ENCODE measurements around the gene PTPRCAP. TPM values are rescaled to one million over a fixed set of nuclear protein-coding genes. Genes with fewer than 3 reads are reported as not detected.

PTPRCAP gene
- total and polyA plus RNA-seq, 10 of the 15 experiments (the other 5 are each of a cell fraction or from before 2014, with no cell fraction given): 4.7 to 266 (median 125) TPM

DNA sequence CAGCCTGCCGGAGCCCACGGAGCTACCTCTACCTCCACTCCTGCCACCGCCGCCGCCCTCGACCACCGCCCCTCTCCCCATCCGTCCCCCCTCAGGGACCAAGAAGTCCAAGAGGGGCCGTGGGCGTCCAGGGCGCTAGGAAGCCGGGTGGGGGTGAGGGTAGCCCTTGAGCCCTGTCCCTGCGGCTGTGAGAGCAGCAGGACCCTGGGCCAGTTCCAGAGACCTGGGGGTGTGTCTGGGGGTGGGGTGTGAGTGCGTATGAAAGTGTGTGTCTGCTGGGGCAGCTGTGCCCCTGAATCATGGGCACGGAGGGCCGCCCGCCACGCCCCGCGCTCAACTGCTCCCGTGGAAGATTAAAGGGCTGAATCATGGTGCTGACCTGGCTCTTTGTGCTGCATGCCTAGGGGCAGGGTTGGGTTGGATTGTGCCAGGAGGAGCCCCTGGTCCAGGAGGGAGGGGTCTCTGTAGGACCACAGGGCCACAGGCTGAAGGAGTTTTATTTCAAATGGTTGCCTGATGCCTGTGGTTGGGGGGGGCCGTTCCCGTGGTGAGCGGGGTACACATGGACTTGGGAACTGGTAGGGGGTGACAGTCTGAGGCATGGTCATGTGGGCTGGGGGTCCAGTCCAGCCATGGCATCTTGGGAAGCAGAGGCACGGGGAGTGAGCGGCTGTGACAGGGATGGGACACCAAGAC lies 2.3 kb downstream of the PTPRCAP start:
- FAIRE-seq (no peak), DNase-seq (ENCODE audit: low read depth, low spot score) (no peak), ATAC-seq (no peak)
- BruUV-seq (replicated peaks): no TSS peak
- in situ Hi-C loops (cut with MboI): no loop called here
- Histone ChIP-seq H2AFZ (ENCODE audit: control insufficient read depth, low read depth, low read length) (no peak overlapping the region), H3K4me2 (ENCODE audit: control insufficient read depth, insufficient read depth) (peak overlapping the region; percentile 71), H4K20me1 (ENCODE audit: control insufficient read depth, insufficient read depth) (no peaks in the 10 kb centered on the region), H3K27ac (ENCODE audit: control insufficient read depth, insufficient read depth) (peak overlapping the region; percentile 99), H3K4me3 (peak overlapping the region; percentile 90), H3K27me3 (replicated peaks in 1 of 2; ENCODE audit: control insufficient read depth in 2 of 2, insufficient read depth in 2 of 2, low read length in 1 of 2) (no peaks in the 10 kb centered on the region), H3K9ac (ENCODE audit: control insufficient read depth, insufficient read depth, low read length) (peak overlapping the region; percentile 99), H3K9me3 (replicated peaks; ENCODE audit: control insufficient read depth, insufficient read depth, low read length) (no peaks in the 10 kb centered on the region), H3K4me1 (ENCODE audit: control insufficient read depth, insufficient read depth, low read length) (peaks cover 36% of the 10 kb centered on the region), H3K79me2 (ENCODE audit: control insufficient read depth, insufficient read depth, low read length) (peaks cover 57% of the 10 kb centered on the region), H3K36me3 (ENCODE audit: control insufficient read depth in 2 of 2, insufficient read depth in 2 of 2, low read length in 1 of 2) (peaks cover 6 to 20% of the 10 kb centered on the region in 2 experiments; a peak in 3 of 4 replicates)
- no peak for TF ChIP-seq NFXL1 (IDR thresholded peaks at IDR 0.05; ENCODE audit: borderline replicate concordance)
- TF ChIP-seq E2F8 (IDR thresholded peaks at IDR 0.05; ENCODE audit: low read depth, partially characterized antibody): no peak
- TF ChIP-seq EZH2 (IDR thresholded peaks at IDR 0.05; ENCODE audit: borderline replicate concordance, control insufficient read depth, low read depth, low read length): no peak
- no peak for TF ChIP-seq MYC (IDR thresholded peaks at IDR 0.05; ENCODE audit: insufficient read depth, insufficient read length, insufficient replicate concordance, low read length, severe bottlenecking)
- TF ChIP-seq BRCA1 (IDR thresholded peaks at IDR 0.05; ENCODE audit: low read depth, low read length): no peak
- no peak for TF ChIP-seq CREM (IDR thresholded peaks at IDR 0.05; ENCODE audit: low read depth)
- intact Hi-C loops (cut with micrococcal nuclease; ENCODE audit: unreplicated experiment): loop anchor here (5.0 kb wide), 1 partner anchor 33 kb away; the partner anchor contains the start of genes PPP1CA and TBC1D10C
- SMC1A ChIA-PET (ENCODE audit: uncharacterized antibody, unreplicated experiment): interaction anchor here (1.1 kb wide), 1 partner anchor 26 kb away, joined by 3 read pairs; no protein-coding TSS in a partner anchor
- CTCF ChIA-PET: interaction anchor here (0.8 to 4.3 kb wide), 3 partner anchors 32 to 49 kb away, joined by 4 to 53 read pairs (median 4); partner anchors contain the start of genes PPP1CA and TBC1D10C
- RAD21 ChIA-PET (ENCODE audit: unreplicated experiment): interaction anchor here (7.2 kb wide), 1 partner anchor 32 kb away, joined by 112 read pairs; the partner anchor contains the start of genes PPP1CA and TBC1D10C
- 17% methylated on average over 26 of the region's 26 CpGs for WGBS (ENCODE audit: insufficient coverage, insufficient replicate concordance, low lambda C conversion rate, missing lambda C conversion rate)
- POLR2A ChIA-PET: interaction anchor here (0.6 to 4.7 kb wide), 8 partner anchors 11 to 82 kb away, joined by 3 to 95 read pairs (median 8); partner anchors contain the start of genes PITPNM1, POLD4, PPP1CA and RAD9A

All from GM12878 (cell line).